ENCODE measurements around the gene RASGRF2. TPM values are rescaled to one million over a fixed set of nuclear protein-coding genes. Genes with fewer than 3 reads are reported as not detected.
"Not testable (repeated sequence)": the region's sequence is repeated elsewhere in the genome, so short reads cannot be mapped to it uniquely, and the experiment has no call there.

The RASGRF2 gene
- total and polyA plus RNA-seq, 2 donors, result 3.1 to 5.0 TPM

DNA sequence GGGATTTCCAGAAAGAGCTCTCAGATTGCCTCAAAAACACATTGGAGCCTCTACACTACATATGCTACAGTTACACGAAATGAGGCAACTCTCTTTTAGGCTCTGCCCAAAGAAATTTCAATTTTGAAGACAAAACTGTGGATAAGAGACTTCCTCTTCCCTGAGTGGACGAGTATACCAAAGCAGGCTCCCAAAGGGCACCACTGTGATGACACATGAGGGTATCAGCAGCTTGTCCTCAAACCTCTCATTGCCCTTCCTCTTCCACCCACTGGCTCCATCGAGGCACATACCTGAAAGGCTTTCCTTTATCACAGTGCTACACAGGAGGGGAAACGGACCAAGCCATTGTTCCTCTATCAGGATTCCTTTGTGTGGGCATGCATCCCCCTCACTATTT is 284.3 kb downstream of the RASGRF2 start:
- 95% methylated on average over 4 of the region's 4 CpGs for WGBS
- Histone ChIP-seq H3K4me3 (ENCODE audit: low read depth, low read length) (no peak overlapping the region), H3K36me3 (ENCODE audit: insufficient read depth) (no peaks in the 10 kb centered on the region), H3K27ac (ENCODE audit: low read depth) (no peak overlapping the region), H3K4me1 (ENCODE audit: insufficient read depth) (no peaks in the 10 kb centered on the region)
- no peak for DNase-seq (ENCODE audit: extremely low spot score)

DNA sequence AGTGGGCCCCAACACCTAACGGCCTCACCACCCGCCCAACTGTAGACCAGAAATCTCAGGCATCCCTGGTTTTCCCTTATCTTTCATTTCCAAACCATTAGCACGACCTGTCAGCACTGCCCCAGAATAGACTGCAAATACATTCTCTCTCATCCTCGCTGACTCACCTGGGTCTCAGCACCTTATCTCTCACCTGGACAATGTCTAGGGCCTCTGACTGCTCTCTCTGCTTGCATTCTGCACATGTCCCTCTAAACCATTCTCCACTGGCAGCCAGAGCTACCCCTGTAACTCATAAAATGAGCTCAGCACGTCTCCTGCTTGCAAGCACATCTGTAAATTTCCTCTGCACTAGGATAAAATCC is 285.7 kb downstream of the RASGRF2 start:
- Histone ChIP-seq H3K36me3 (ENCODE audit: insufficient read depth) (no peaks in the 10 kb centered on the region), H3K4me3 (ENCODE audit: low read depth, low read length) (no peak overlapping the region), H3K27ac (ENCODE audit: low read depth) (no peak overlapping the region), H3K4me1 (ENCODE audit: insufficient read depth) (no peaks in the 10 kb centered on the region)
- 82% methylated on average over 5 of the region's 5 CpGs for WGBS
- no peak for DNase-seq (ENCODE audit: extremely low spot score)

DNA sequence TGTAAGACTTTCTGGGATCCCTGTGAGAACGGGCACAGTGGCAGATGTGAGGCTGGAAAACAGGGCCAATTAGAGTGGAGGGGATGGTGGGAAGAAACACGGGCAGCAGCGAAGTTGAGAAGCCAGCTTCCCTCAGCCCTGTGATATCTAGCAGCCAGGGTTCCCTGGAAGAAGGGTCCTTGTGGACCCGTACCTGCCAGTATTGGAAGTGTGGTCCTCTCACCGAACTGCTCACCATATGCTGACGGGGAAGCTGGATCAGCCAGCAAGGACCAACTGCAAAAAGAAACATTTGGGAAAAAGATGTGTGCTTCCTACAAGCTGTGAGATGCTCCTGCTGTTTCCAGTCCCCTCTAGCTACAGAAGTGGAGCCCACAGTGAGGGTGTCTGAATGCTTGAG is 286.5 kb downstream of the RASGRF2 start:
- H3K4me1 ChIP-seq (ENCODE audit: insufficient read depth), result no peaks in the 10 kb centered on the region
- no peak overlapping the region for H3K4me3 ChIP-seq (ENCODE audit: low read depth, low read length)
- no peak overlapping the region for H3K27ac ChIP-seq (ENCODE audit: low read depth)
- no peaks in the 10 kb centered on the region for H3K36me3 ChIP-seq (ENCODE audit: insufficient read depth)
- no peak for DNase-seq (ENCODE audit: extremely low spot score)
- WGBS, result 87% methylated on average over 6 of the region's 6 CpGs

DNA sequence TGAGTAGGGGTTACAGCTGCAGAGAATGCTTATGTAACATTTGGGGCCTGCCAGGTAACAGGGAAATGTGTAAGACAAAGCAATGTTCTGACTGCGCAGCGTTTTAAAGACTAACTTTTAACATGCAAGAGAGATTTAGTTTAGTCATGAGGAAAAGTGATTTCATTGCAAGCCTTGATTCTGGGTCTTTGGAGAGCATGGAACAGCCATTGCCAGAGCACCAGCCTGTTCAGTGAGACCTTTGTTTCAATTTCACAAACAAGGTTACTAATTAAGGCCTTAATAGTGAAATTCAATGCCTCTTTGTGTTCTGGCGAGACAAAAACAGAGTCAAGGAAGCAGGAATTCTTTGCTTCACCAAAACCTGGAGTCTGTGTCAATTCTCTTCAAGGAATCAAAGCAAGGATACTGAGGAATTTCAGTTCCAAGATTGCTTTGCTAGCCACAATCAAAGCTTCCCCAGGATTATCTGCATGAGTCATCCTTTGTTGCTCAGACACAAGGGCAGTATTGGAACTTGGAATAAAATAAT is 287.3 kb downstream of the RASGRF2 start:
- H3K27ac ChIP-seq (ENCODE audit: low read depth), result no peak overlapping the region
- no peak for DNase-seq (ENCODE audit: extremely low spot score)

GRCh38 chr5:81249240-81249639 is 289.1 kb downstream of the RASGRF2 start:
- WGBS, result 85% methylated on average over 4 of the region's 4 CpGs
- no peak for DNase-seq (ENCODE audit: extremely low spot score)
- no peak overlapping the region for H3K4me3 ChIP-seq (ENCODE audit: low read depth, low read length)
- H3K36me3 ChIP-seq (ENCODE audit: insufficient read depth), result no peaks in the 10 kb centered on the region
- H3K27ac ChIP-seq (ENCODE audit: low read depth), result no peak overlapping the region
- no peaks in the 10 kb centered on the region for H3K4me1 ChIP-seq (ENCODE audit: insufficient read depth)

More for the DNA sequence above, 287.3 kb downstream of the RASGRF2 start:
- no peak overlapping the region for H3K4me3 ChIP-seq (ENCODE audit: low read depth, low read length)
- no peaks in the 10 kb centered on the region for H3K4me1 ChIP-seq (ENCODE audit: insufficient read depth)
- H3K36me3 ChIP-seq (ENCODE audit: insufficient read depth), result no peaks in the 10 kb centered on the region
- WGBS, result 69% methylated on average over 3 of the region's 3 CpGs

GRCh38 chr5:81250004-81250403 is 289.8 kb downstream of the RASGRF2 start:
- Histone ChIP-seq H3K4me1 (ENCODE audit: insufficient read depth) (no peaks in the 10 kb centered on the region), H3K36me3 (ENCODE audit: insufficient read depth) (no peaks in the 10 kb centered on the region), H3K4me3 (ENCODE audit: low read depth, low read length) (no peak overlapping the region), H3K27ac (ENCODE audit: low read depth) (no peak overlapping the region)
- WGBS, result 97% methylated on average over 1 of the region's 1 CpG
- DNase-seq (ENCODE audit: extremely low spot score), result no peak

DNA sequence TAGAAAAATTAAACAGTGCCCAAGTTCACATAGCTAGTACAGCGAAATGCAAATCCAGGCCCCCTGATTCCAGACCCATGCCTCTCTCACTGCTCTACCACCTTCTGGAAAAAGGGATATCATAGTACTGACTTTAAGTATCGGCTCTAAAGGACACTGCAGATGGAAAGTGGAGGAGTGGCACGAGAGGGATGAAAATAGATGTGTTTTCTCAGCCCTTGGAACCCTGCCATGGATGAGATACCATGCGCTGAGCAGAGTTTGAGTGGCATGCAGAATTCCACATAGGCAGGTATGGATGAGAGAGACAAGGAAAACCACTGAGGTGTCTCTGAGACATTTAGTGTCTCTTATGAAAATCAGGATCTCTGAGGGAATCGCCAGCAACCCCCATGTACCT is 291.8 kb downstream of the RASGRF2 start:
- DNase-seq (ENCODE audit: extremely low spot score), result no peak
- H3K36me3 ChIP-seq (ENCODE audit: insufficient read depth), result no peaks in the 10 kb centered on the region
- whole genome bisulfite sequencing, result 59% methylated on average over 5 of the region's 5 CpGs

GRCh38 chr5:81252904-81253303 is 292.7 kb downstream of the RASGRF2 start:
- peaks cover under 1% of the 10 kb centered on the region for H3K4me1 ChIP-seq (ENCODE audit: insufficient read depth)
- 93% methylated on average over 1 of the region's 1 CpG for WGBS
- no peaks in the 10 kb centered on the region for H3K36me3 ChIP-seq (ENCODE audit: insufficient read depth)

More for the DNA sequence above, 291.8 kb downstream of the RASGRF2 start:
- Histone ChIP-seq H3K4me1 (ENCODE audit: insufficient read depth) (no peaks in the 10 kb centered on the region), H3K4me3 (ENCODE audit: low read depth, low read length) (no peak overlapping the region), H3K27ac (ENCODE audit: low read depth) (no peak overlapping the region)

GRCh38 chr5:81253875-81254274 is 293.7 kb downstream of the RASGRF2 start:
- H3K36me3 ChIP-seq (ENCODE audit: insufficient read depth), result peaks cover under 1% of the 10 kb centered on the region
- peaks cover 2% of the 10 kb centered on the region for H3K4me1 ChIP-seq (ENCODE audit: insufficient read depth)
- 91% methylated on average over 4 of the region's 4 CpGs for WGBS
- DNase-seq (ENCODE audit: extremely low spot score), result no peak
- no peak overlapping the region for H3K4me3 ChIP-seq (ENCODE audit: low read depth, low read length)
- H3K27ac ChIP-seq (ENCODE audit: low read depth), result no peak overlapping the region

More at GRCh38 chr5:81252904-81253303, 292.7 kb downstream of the RASGRF2 start:
- Histone ChIP-seq H3K27ac (ENCODE audit: low read depth) (no peak overlapping the region), H3K4me3 (ENCODE audit: low read depth, low read length) (no peak overlapping the region)
- no peak for DNase-seq (ENCODE audit: extremely low spot score)

DNA sequence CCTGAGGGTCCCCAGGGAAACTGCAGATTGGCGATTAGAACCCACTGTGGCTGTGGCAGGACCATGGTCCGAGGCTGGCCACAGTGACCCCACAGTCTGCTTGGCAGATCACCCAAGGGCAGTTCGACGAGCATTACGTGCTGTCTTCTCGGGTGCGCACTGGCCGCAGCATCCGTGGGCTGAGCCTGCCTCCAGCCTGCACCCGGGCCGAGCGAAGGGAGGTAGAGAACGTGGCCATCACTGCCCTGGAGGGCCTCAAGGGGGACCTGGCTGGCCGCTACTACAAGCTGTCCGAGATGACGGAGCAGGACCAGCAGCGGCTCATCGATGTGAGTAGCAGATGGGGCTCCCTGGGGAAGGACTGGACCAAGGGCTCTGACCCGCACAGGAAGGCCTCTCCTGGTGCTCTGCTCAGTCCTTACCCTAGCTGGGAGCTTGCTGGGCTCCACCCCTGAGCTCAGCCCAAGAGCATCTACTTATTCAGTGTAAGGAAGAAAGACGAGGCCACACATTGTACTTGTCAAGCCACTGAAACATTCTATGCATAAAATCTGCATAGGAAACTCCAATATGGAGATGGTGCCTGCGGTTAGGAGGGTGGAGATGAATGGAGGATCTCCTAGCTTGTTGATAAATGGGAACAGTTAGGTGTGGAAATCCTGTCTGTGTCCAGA is 294.9 kb downstream of the RASGRF2 start:
- Histone ChIP-seq H3K4me3 (ENCODE audit: low read depth, low read length) (no peak overlapping the region), H3K4me1 (ENCODE audit: insufficient read depth) (peaks cover 2% of the 10 kb centered on the region), H3K36me3 (ENCODE audit: insufficient read depth) (peaks cover 2% of the 10 kb centered on the region), H3K27ac (ENCODE audit: low read depth) (no peak overlapping the region)
- 96% methylated on average over 21 of the region's 21 CpGs for WGBS
- no peak for DNase-seq (ENCODE audit: extremely low spot score)

DNA sequence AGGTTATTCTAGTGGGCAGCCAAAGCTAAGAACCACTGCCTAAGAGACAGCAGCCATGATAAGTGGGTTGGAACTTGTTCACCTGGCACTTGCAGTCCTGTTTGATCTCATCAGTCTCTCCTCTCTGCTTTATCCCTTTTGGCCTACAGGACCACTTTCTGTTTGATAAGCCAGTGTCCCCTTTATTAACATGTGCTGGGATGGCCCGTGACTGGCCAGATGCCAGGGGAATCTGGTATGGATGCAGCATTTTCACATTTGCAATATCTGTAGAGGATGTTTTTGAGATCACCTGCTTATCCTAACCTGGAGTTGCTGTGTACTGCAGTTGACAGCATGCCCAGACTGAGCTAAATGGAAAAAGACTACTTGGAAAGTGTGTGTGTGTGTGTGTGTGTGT is 296.6 kb downstream of the RASGRF2 start:
- Histone ChIP-seq H3K4me1 (ENCODE audit: insufficient read depth) (peaks cover 2% of the 10 kb centered on the region), H3K27ac (ENCODE audit: low read depth) (no peak overlapping the region), H3K4me3 (ENCODE audit: low read depth, low read length) (no peak overlapping the region), H3K36me3 (ENCODE audit: insufficient read depth) (peaks cover 2% of the 10 kb centered on the region)
- DNase-seq (ENCODE audit: extremely low spot score), result no peak
- WGBS, result 67% methylated on average over 1 of the region's 1 CpG

DNA sequence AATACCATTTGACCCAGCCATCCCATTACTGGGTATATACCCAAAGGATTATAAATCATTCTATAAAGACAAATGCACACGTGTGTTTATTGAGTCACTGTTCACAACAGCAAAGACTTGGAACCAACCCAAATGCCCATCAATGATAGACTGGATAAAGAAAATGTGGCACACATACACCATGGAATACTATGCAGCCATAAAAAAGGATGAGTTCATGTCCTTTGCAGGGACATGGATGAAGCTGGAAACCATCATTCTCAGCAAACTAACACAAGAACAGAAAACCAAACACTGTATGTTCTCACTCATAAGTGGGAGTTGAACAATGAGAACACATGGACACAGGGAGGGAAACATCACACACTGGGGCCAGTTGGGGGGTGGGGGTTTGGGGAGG is 302.6 kb downstream of the RASGRF2 start:
- not testable (repeated sequence) for H3K27ac ChIP-seq (ENCODE audit: low read depth); H3K36me3 ChIP-seq (ENCODE audit: insufficient read depth); H3K4me3 ChIP-seq (ENCODE audit: low read depth, low read length); DNase-seq (ENCODE audit: extremely low spot score); H3K4me1 ChIP-seq (ENCODE audit: insufficient read depth)
- 91% methylated on average over 1 of the region's 1 CpG for WGBS

DNA sequence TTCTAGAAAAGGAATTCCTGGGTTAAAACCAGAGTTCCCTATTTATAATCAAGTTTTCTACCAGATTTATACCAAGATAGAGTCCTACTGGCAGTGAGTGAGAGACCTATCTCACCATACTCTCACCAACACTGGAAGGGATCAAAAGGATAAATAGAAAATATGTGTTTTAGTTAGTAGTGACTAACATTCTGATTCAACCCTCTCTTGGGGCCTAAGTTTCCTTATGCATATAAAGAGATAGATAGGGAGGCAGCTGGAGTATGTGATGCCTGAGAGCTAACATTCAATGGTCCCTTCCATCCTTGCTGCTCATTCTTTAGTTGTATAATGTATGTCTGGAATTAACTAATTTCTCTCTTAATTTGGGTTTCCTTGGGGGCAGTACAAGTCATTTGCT is 304.9 kb downstream of the RASGRF2 start:
- H3K4me1 ChIP-seq (ENCODE audit: insufficient read depth), result peaks cover 1% of the 10 kb centered on the region
- H3K27ac ChIP-seq (ENCODE audit: low read depth), result no peak overlapping the region
- H3K4me3 ChIP-seq (ENCODE audit: low read depth, low read length), result no peak overlapping the region
- no peak for DNase-seq (ENCODE audit: extremely low spot score)
- H3K36me3 ChIP-seq (ENCODE audit: insufficient read depth), result no peaks in the 10 kb centered on the region

DNA sequence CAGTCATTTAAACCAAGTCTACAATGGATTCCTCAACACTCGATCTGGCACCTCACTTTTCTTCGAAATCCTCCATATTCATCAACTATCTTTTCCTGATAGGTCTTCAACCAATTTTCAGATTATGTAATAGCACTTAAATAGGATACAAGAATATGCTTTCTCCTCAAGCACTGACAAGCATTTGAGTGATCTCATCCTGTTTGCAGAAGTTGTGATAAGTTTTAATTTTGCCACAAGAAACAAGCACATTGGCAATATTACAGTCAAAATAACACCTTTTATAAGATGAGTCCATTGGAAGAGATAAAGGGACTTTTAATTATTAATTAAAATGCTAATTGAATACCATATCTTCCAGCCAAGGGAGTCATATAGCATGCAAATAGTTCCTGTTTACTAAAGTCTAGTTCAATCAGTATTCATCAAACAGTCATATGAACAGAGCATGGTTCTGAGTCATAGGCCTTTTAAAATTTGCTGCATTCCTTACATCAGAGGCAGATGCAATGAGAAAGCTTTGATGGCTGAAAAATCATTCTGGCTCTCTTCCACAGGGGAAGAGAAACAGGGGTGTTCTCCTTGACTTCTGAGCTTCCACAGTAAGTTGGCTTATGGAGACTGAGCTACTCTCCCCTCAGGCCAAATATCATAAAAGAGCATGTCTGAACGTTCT is 308.5 kb downstream of the RASGRF2 start:
- Histone ChIP-seq H3K4me3 (ENCODE audit: low read depth, low read length) (no peak overlapping the region), H3K36me3 (ENCODE audit: insufficient read depth) (no peaks in the 10 kb centered on the region), H3K4me1 (ENCODE audit: insufficient read depth) (peaks cover 1% of the 10 kb centered on the region), H3K27ac (ENCODE audit: low read depth) (no peak overlapping the region)
- DNase-seq (ENCODE audit: extremely low spot score), result no peak
- WGBS, result 78% methylated on average over 3 of the region's 3 CpGs
